GM12891 (cell line): Measurements from ENCODE around the gene TMEM44.

Experiments used
- SPI1 ChIP-seq: IDR thresholded peaks from 2 replicates; pipeline ENCODE4 v1.6.1; 2011; ENCODE audit warnings: low read depth, low read length, control low read depth
- TAF1 ChIP-seq: IDR thresholded peaks from 2 replicates; pipeline ENCODE4 v1.6.1; 2011; ENCODE audit warnings: low read depth, low read length, control low read depth

- no peak for TF ChIP-seq SPI1
- TF ChIP-seq TAF1: no peak
Observed at GRCh38 chr3:194556086-194557056, 76.8 kb downstream of the TMEM44 start.
